HG03457 (cell line): ENCODE data around the gene SPATS2L.

Source experiments
- ATAC-seq: cut with Tn5 transposase; IDR thresholded peaks from one replicate; pipeline ENCODE4 v1.9.1; 2021; ENCODE audit warnings: moderate number of reproducible peaks; ENCODE audit not compliant: unreplicated experiment

The SPATS2L gene

GRCh38 chr2:200490001-200490400, 183.5 kb downstream of the SPATS2L start:
- ATAC-seq = no peak

GRCh38 chr2:200492656-200493055, 186.2 kb downstream of the SPATS2L start:
- ATAC-seq = no peak

- no peak for ATAC-seq
These were observed 187.6 kb downstream of the SPATS2L start for GRCh38 chr2:200494048-200494447.

- ATAC-seq = no peak
These were observed 190.2 kb downstream of the SPATS2L start for GRCh38 chr2:200496696-200497095.

- ATAC-seq = no peak
These were observed 192.1 kb downstream of the SPATS2L start for GRCh38 chr2:200498402-200499162.

- ATAC-seq = no peak
These were observed 195.7 kb downstream of the SPATS2L start for GRCh38 chr2:200502196-200502595.

GRCh38 chr2:200506679-200507078, 200.2 kb downstream of the SPATS2L start:
- ATAC-seq = no peak

GRCh38 chr2:200507179-200507578, 200.7 kb downstream of the SPATS2L start:
- no peak for ATAC-seq

GRCh38 chr2:200509235-200509611, 202.7 kb downstream of the SPATS2L start:
- ATAC-seq = no peak

GRCh38 chr2:200509612-200510433, 203.3 kb downstream of the SPATS2L start, which contains the start of gene KCTD18:
Gene KCTD18 (minus strand): TSS chr2:200510068. CDS start chr2:200507016, 3,052 bp downstream.
- peak; percentile 99 for ATAC-seq

GRCh38 chr2:200515155-200515554, 208.7 kb downstream of the SPATS2L start:
- no peak for ATAC-seq

GRCh38 chr2:200523158-200523557, 216.7 kb downstream of the SPATS2L start:
- no peak for ATAC-seq

GRCh38 chr2:200523604-200524003, 217.1 kb downstream of the SPATS2L start:
- ATAC-seq = no peak

- ATAC-seq = no peak
These were observed 218.6 kb downstream of the SPATS2L start for GRCh38 chr2:200525066-200525465.

- ATAC-seq = no peak
These were observed 219.0 kb downstream of the SPATS2L start for GRCh38 chr2:200525551-200525881.

GRCh38 chr2:200525882-200526651, 219.6 kb downstream of the SPATS2L start, which contains the start of gene SGO2:
Gene SGO2 (plus strand): TSS chr2:200526207. CDS start chr2:200532976, 6,769 bp downstream.
- ATAC-seq = peak; percentile 99

- ATAC-seq = no peak
These were observed 221.7 kb downstream of the SPATS2L start for GRCh38 chr2:200528228-200528627.
